A549 (cell line): ENCODE measurements around the gene ACBD6.

ENCODE experiments used
- CTCF ChIP-seq: fragments of >200 bp; sonication (Bioruptor Twin); formaldehyde crosslinking; IDR thresholded peaks from 3 replicates; pipeline ENCODE4 v1.5.1; 2016
- EP300 ChIP-seq, 2 experiments: fragments of >200 bp; sonication (Bioruptor Twin); formaldehyde crosslinking; IDR thresholded peaks; 2 replicates in 1 of 2; 3 replicates in 1 of 2; pipeline ENCODE4 v1.6.1; 2016 to 2017
- HMGXB4 ChIP-seq: fragments of 250-450 bp; sonication (Bioruptor Pico); IDR thresholded peaks from 2 replicates; pipeline ENCODE4 v1.5.0; 2021; ENCODE audit warnings: mild to moderate bottlenecking, moderate library complexity, borderline replicate concordance

GRCh38 chr1:180277476-180278193 lies 224.7 kb downstream of the ACBD6 start:
- TF ChIP-seq HMGXB4 (CRISPR knock-in tag) (no peak), CTCF (no peak), EP300 (IDR thresholded peaks at IDR 0.05) (no peak)
